Adrenal gland (tissue), 5 donors: ENCODE results near the gene PRKACB.

Experiments
- POLR2A ChIP-seq, 2 donors: fragments of 450-650 bp; IDR thresholded peaks; one replicate each; pipeline ENCODE4 v1.6.1; 2017; ENCODE audit warnings: antibody characterized with exemption in 2 of 2, mild to moderate bottlenecking in 2 of 2, moderate library complexity in 1 of 2
- TF ChIP-seq, protein P1 (sequence below), 6 experiments: fragments of 450-650 bp in 4 of 6; fragments of 200-600 bp in 2 of 6; sonication (generic) in 1 of 6; IDR thresholded peaks; 1 replicate in 5 of 6; 2 replicates in 1 of 6; pipeline versions ENCODE4 v1.5.1 to v1.8.0; 2016 to 2021; ENCODE audit warnings: antibody characterized with exemption in 6 of 6, mild to moderate bottlenecking in 2 of 6, moderate library complexity in 1 of 6
- donor health status: DM: no; HTN: no; CAD: no.

DNA sequence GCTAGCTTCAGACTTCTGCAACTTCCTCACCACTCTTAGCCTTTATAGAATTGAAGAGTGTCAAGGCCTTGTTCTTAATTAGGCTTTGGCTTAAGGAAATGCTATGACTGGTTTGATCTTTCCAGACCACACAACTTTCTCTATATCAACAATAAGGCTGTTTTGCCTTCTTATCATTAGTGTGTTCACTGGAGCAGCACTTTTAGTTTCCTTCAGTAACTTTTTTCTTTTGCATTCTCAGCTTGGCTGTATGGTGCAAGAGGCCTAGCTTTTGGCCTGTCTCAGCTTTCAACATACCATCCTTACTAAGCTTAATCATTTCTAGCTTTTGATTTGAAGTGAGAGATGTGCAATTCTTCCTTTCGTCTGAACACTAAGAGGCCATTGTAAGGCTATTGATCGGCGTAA is 8.6 kb downstream of the PRKACB start:
- TF ChIP-seq, protein P1, sequence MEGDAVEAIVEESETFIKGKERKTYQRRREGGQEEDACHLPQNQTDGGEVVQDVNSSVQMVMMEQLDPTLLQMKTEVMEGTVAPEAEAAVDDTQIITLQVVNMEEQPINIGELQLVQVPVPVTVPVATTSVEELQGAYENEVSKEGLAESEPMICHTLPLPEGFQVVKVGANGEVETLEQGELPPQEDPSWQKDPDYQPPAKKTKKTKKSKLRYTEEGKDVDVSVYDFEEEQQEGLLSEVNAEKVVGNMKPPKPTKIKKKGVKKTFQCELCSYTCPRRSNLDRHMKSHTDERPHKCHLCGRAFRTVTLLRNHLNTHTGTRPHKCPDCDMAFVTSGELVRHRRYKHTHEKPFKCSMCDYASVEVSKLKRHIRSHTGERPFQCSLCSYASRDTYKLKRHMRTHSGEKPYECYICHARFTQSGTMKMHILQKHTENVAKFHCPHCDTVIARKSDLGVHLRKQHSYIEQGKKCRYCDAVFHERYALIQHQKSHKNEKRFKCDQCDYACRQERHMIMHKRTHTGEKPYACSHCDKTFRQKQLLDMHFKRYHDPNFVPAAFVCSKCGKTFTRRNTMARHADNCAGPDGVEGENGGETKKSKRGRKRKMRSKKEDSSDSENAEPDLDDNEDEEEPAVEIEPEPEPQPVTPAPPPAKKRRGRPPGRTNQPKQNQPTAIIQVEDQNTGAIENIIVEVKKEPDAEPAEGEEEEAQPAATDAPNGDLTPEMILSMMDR (IDR thresholded peaks at IDR 0.05) = no peak
- no peak for TF ChIP-seq POLR2A (IDR thresholded peaks at IDR 0.05)
